HPDE6-E6E7 (cell line): Measurements from ENCODE around the gene NUP133.

Experiments used
- DNase-seq: peaks from one replicate; pipeline ENCODE4 v3.0.0; 2011; ENCODE audit warnings: missing footprints; ENCODE audit errors: extremely low spot score

Gene NUP133

GRCh38 chr1:229452956-229453801 lies 55.0 kb downstream of the NUP133 start:
- DNase-seq, result no peak

DNA sequence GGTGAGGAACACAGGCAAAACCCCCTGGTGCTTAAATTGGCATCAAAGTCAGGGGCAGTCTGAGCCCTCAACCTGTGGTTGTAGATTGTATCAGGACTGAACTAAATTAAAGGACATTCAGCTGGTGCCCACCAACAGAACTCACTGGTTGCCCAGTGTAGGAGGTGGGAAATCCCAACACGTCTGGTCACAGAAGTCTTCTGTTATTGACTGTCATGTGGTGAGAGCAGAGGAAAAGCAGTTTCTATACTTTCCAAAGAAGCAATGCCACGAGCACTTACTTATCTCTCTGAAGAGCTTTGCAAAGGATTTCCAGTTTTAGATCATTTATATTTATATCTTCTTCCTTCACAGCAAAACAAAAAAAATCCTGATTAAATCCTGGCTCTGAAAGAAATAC lies 59.3 kb downstream of the NUP133 start:
- no peak for DNase-seq

DNA sequence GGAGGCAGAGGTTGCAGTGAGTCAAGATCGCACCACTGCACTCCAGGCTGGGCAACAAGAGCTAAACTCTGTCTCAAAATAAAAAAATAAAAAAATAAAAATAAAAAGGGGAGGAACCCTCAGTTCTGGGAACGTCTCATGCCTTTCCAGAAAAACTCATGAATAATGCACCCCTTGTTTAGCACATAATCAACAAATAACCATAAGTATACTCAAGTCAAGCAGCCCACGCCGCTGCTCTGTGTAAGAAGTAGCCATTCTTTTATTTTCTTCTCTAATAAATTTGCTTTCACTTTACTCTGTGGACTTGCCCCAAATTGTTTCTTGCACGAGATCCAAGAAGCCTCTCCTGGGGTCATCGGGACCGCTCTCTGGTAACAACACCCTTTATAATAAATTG lies 59.8 kb downstream of the NUP133 start:
- no peak for DNase-seq

GRCh38 chr1:229447809-229448252 lies 60.3 kb downstream of the NUP133 start:
- DNase-seq, result no peak

DNA sequence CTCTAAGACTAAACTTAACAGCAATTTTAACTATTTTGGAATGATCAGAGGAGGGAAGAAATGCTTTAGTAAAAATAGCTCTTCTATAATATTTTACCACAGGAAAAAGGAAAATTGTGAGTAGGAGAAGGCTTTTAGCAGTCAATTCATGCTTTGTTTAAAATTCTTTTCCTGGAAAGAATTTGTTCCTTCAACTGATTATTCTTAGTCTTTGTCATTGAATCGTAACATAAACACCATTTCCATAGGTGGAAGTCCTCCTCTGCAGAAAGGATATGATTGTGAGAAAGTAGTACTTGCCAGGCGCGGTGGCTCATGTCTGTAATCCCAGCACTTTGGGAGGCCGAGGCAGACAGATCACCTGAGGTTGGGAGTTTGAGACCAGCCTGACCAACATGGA lies 62.3 kb downstream of the NUP133 start:
- no peak for DNase-seq

DNA sequence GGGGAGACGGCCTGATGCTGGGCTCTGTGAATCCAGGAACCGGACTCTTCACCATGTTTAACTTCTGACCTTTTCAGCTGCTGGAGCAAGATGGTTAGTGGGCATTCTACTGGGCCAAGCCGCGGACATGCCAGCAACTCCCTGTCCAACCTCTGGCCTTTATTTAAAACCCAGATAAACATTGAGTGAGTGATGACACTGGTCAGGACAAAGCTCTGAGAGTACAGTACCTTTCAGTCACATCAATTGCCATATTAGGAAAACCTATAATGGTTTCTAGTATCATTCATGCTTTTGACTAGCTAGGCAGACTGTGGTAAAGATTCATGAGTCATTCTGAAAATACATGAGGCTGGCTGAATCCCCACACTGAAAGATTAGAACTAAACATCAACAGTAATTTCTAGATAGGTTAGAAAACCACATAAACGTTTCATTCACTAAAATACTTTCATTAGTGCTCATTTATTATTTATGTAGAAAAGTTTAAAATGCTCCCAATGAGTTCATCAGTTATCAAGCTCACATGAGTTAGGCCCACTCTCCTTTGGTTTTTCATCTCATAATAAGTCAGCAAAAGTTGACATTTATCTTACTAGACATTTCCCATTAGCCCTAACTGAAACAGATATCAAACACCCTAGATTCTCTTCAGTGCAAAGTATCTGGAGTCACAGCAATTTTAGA lies 67.1 kb downstream of the NUP133 start:
- DNase-seq, result no peak

DNA sequence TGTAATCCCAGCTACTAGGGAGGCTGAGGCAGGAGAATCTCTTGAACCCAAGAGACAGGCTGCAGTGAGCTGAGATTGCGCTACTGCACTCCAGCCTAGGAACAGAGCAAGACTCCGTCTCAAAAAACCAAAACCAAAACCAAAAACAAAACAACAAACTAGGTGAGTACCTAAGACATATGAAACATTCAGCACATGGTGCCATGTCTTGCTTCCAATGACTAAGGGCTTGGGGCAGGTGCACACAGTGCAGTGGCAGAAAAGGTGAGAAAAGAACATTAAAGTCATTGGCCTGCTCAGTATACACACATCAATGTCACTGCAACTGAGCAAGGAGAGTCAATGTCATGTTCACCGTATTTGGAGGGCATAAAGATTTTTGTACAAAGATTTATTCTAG lies 70.1 kb downstream of the NUP133 start:
- no peak for DNase-seq

GRCh38 chr1:229437443-229437842 lies 70.7 kb downstream of the NUP133 start:
- DNase-seq, result no peak

DNA sequence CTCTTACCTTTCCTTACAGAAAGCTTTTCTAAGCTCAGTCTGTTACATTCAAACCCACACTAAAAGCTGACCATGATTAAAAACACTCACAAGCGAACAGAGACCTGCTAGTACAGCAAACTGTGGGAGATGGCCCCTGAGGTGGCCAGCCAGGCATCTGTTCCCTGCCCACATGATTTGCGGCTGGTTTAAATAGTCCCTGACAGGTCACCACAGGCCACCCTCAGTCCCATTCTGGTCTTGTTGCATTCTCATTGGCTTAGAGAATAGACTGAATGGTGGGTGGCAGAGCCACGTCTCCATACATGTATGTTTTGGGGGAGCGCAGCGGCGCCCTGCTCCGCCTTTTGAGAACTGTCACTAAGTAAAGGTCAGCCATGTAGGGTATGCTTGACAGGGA lies 71.9 kb downstream of the NUP133 start:
- DNase-seq, result no peak

DNA sequence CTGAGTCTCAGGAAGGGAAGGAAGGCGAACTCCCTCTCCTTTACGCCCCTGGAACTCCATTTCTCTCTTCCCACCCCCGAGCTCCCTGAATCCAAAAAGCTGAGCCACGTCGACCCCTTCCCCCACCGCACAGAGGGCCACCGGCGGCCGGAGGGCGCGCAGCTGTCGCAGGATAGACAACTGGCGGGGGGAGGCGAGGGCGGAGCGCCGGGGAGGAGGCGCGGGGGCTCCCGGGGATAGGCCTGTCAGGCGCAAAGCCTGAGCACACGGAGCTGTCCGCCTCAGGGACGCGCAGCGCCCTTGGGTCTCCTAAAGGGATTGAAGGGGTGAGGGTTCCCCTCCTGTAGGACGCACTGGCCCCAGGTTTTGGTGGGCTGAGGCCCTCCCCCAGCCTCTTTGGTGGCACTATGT lies 73.5 kb downstream of the NUP133 start:
- no peak for DNase-seq

DNA sequence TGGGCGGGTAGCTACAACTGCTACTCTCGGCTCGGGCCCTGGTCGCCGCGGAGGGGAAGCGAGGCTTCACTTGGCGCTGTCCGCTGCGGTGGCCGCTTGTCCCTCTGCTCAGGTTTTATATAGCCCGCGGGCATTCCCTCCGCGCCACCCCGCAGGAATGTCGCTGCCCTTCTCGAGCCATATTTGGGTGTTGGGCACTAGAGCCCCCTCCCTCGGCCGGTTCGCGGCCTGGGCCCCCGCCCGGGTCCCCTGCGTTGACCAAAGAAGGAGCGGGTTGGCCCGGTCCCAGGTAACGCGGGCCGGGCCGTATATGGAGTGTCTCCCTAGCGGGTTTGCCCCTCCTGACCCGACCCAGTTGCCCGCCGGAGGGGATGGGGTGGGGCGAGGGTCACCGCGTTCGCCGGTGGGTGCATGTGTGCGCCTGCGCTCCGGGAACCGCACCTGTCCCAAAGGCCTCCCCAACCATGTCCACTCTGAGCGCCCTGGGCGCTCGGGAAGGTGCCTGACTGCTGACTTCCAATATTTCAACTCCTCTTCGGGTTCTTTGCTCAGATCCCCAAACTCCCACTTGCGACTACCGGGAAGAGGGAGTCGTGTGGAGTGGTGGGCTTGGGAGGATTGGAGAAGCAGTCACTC lies 74.0 kb downstream of the NUP133 start, which contains the start of gene ACTA1:
Gene ACTA1, minus strand, starts transcription at position 90 of the 636 bp plus-strand sequence. CDS start 979 bp downstream, outside the sequence.
- no peak for DNase-seq

- DNase-seq, result no peak
Measured at GRCh38 chr1:229433364-229434004, 74.7 kb downstream of the NUP133 start.

DNA sequence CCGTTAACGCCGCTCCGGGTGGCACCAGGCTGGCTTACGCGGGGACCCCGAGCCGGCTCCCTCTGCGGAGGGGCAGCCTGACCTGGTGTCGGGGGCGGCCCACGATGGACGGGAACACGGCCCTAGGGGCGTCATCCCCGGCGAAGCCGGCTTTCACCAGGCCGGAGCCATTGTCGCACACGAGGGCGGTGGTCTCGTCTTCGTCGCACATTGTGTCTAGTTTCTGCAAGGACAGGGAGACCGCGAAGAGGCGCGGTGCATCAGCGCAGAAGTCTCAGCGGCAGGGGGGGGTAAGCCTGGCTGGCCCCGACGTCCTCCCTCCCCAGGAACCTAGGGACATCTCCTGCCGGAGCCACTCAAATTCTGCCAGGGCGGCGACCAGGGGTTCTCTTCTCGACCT lies 75.2 kb downstream of the NUP133 start:
- DNase-seq, result no peak

DNA sequence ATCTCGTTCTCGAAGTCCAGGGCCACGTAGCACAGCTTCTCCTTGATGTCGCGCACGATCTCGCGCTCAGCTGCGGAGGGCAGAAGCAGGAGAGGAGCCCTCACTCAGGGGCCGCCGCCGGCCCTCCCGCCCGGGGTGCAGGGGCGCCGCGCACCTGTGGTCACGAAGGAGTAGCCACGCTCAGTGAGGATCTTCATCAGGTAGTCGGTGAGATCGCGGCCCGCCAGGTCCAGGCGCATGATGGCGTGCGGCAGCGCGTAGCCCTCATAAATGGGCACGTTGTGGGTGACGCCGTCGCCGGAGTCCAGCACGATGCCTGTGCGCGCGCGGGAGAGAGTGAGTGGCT lies 76.1 kb downstream of the NUP133 start:
- DNase-seq, result no peak

DNA sequence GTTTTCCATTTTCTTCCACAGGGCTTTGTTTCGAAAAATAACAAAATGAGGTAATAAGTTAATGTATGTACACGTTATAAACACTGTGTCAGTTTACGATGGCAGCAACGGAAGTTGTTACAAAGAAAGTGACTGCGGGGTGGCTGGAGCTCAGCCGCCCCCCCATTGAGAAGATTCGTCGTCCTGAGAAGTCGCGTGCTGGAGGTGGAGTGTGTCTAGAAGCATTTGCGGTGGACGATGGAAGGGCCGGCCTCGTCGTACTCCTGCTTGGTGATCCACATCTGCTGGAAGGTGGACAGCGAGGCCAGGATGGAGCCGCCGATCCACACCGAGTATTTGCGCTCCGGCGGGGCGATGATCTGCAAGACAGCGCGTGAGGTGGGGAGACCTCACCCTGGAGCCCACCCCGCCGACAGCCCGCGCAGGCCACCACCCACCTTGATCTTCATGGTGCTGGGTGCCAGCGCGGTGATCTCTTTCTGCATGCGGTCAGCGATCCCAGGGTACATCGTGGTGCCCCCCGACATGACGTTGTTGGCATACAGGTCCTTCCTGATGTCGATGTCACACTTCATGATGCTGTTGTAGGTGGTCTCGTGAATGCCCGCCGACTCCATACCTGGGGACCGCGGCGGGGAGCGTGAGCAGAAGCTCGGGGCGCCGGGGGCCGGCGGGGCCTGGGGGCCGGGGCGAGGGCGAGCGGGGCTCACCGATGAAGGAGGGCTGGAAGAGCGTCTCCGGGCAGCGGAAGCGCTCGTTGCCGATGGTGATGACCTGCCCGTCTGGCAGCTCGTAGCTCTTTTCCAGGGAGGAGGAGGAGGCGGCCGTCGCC lies 76.6 kb downstream of the NUP133 start:
- DNase-seq, result no peak

- no peak for DNase-seq
Measured at GRCh38 chr1:229430761-229431283, 77.3 kb downstream of the NUP133 start.

DNA sequence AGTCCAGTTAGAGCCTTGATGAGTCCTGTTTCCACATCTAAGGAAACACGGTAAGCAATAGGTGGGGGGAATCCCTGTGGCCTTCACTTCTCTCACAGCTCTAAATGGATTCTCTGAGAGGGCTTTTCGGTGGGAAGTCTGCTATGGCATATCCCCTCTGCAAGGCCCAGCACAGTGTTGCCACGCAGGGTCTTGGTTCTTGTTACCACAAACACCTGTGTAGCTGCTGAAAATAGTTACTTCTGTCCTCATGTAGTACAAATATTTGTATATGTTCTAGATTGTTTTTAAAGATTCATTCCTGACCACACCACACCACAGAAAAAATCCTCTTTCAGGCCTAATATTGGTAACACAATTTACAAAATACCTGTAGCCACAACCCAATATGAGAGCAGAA lies 79.9 kb downstream of the NUP133 start:
- DNase-seq, result no peak

DNA sequence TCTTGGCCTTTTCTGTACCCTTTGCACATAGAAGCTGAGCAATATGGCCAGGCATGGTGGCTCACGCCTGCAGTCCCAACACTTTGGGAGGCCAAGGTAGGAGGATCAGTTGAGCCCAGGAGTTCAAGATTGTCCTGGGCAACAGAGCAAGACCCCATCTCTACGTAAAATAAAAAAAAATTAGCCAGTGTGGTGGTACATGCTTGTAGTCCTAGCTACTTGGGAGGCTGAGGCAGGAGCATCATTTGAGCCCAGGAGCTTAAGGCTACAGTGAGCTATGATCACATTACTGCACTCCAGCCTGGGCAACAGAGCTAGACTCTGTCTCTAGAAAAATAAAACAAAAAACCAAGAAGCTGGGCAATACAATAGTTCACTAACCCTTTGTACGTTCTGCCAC lies 80.6 kb downstream of the NUP133 start:
- DNase-seq, result no peak

DNA sequence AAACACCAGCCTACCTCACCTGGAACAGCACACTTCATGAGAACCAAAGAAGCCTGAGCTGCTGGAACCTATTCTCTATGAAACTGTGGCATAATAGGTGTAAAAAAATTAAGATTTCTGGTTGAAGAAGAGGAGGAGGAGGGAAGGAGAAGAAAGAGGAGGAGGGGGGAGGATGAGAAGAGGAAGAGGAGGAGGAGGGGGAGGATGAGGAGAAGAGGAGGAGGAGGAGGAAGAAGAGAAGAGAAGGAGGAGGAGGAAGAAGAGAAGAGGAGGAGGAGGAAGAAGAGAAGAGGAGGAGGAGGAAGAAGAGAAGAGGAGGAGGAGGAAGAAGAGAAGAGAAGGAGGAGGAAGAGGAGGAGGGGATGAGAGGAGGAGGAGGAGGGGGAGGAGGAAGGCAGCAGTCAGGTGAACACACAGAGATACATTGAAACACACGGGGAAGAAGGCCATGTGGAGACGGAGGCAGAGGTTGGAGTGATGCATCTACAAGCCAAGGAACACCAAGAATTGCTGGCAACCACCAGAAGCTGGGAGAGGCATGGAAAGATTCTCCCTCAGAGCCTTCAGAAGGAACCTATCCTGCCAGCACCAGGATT lies 82.5 kb downstream of the NUP133 start:
- DNase-seq, result no peak

GRCh38 chr1:229420765-229421164 lies 87.4 kb downstream of the NUP133 start:
- DNase-seq, result no peak

DNA sequence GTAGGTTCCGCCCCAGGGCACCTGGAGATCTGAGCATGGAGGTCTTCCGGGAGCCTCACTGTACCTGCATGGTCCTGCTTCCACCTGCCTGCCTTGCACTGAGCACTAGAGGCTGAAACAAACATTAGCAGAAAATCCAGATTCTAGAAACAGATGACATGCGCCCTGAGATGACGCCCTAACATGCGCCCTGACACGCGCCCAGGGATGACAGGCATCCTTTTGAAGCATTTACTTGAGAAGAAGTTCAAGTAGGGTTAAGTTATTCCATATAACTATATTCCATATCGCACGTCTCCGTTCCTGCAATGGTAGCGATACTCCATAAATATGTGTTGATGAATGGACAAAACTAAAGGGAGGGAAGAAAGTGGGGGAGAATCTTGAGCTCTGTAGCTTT lies 87.9 kb downstream of the NUP133 start:
- no peak for DNase-seq
